HG03095 (cell line): ENCODE results near the gene RHBDD3.

ENCODE experiments used
- ATAC-seq: cut with Tn5 transposase; IDR thresholded peaks from one replicate; pipeline ENCODE4 v1.9.1; 2021; ENCODE audit warnings: moderate library complexity; ENCODE audit not compliant: unreplicated experiment

RHBDD3 gene

DNA sequence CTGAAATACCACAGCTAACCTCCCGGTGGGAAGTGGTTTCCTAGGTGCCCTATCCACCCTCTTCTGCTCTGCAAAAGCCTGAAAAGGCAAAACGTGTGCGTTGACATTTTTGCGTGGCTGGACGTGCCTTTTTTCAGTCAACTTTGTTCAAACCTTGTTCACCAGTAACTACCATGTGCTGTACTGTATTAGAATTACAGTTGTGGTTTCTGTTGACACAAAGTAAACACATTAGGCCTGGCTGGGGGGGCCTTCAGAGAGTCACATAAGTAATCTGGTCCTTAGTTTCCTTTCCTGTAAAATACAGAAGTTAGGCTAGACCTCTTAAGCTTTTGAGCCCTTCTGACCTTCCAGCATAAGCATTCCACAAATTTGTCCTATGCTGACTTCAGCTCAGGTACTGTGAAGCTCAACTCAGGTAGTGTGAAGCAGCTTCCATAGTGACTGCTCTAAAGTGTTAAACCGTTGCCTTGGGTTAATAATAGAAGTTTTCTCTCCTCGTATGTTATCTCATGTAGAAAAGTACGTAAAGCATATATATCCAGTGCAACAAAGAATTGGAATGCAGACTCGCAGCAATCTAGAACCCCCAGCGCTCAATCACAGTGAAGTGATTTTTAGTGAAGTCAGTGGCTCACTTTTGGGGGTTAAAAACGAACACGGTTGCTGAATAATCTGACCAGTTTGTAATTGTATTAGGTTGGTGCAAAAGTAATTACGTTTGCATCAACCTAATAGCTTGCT lies 2.1 kb upstream of the RHBDD3 start:
- ATAC-seq = no peak

- ATAC-seq = no peak
Measured at GRCh38 chr22:29269230-29269604, 1.4 kb upstream of the RHBDD3 start.

DNA sequence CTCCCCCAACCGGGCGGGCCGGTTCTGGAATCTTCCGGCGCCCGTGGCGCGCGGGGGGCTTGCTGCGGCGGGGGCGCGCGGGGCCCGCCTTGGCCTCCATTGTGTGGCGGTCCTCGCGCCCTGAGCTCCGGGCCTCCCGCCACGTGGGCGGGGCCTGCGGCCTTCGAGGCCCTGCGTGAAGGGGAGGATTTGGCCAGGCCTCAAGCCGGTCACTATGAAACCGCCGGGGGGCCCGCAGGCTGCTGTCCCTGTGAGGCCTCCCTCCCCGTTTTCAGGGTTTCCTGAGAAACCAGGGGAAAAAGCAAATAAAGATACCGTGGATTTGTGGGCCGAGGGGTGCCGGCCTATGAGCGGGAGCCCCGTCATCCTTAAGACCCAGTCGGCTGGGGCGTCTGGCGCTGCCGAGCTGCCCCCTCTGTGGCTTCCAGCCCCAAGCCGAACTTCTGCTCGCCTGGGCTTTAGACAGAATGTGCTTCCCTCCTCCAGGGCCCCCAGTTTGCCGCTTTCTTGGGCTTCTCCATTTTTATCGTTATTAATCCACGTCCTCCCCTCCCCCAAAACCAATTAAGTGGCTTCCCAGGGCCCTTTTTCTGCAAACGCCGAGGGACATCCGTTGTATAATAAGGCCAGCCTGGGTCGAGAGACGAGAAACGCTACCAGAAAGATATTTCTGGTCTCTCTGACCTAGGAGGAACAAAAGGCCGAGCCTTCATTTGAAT lies 889 bp upstream of the RHBDD3 start:
- no peak for ATAC-seq

DNA sequence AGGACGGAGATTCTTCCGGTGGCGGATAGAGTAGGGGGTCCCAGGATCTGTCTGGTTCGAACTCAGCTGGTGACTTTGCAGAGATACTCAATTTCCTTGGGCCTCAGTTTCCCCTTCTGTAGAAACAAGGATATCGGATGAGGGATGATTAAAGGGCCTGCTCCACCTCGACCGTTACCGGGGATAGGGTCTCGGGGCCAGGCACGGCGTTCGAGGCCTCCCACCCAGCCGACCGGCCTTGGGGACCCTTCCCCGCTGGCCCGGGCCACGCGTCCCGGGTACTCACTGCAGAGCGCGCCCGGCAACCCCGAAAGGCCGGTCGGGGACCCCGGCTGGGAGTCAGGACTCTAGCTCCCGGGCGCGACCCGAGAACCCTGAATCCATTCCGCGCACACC lies 321 bp downstream of the RHBDD3 start:
- ATAC-seq = no peak

DNA sequence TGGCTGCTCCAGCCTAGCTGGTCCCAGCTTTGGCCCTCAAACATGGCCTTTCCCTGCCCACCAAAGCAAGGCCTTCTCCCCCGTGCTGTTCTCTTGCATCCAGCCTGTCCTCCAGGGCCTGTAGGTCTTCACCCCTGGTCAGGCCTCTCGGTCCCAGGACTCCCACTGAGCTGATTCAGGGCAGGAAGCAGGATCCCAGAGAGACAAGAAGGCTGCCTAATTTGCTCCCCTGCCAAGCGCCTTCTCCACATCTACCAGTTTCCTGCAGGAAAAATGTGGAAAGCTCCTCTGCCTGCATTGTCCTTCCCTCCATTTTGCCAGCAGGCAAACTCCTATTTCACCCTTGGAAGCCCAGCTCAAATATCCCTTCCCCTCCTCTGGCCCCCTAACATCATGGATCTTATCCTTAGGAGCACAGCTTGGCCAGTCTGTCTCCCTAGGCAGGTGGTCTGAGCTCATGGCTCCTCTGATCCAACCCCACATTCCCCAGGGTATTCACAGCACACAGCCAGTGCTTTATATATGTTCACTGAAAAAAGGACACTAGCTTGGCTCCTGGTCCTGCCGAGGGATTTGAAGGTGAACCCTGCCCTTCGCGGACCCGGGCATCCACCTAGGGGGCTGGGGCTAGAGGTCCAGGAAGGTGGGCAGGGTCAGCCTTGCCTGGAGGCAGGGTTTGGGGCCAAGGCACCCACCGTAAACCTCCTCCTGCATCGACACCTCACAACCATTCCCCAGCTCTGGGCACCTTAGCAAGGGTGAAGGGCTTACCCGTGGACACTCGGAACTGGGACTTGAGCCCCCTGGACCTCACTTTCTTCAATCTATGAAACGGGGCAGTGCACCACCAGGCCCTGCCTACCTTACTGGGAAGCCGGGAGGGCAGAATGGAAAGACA lies 968 bp downstream of the RHBDD3 start:
- ATAC-seq = no peak

DNA sequence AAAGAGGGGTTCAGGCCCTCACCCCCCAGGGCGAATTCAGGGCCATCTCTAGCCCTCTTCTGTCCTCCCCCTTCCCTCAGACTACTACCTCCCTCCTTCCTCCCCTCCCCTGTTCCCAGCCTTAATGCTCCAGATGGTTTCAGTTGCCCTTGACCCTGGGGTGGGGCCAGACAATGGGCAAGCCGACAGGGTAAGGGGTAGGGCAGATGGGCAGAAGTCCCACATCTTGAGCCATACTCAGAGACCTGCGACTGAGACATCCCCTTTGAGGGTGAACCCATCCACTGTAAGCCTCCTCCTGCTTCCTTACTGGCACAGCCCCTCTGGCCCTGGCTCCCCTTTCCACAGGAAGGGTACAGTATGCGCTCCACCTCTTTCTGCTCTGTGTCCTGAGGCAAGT lies 1.9 kb downstream of the RHBDD3 start:
- no peak for ATAC-seq

GRCh38 chr22:29265305-29265704 lies 2.5 kb downstream of the RHBDD3 start:
- ATAC-seq = no peak

DNA sequence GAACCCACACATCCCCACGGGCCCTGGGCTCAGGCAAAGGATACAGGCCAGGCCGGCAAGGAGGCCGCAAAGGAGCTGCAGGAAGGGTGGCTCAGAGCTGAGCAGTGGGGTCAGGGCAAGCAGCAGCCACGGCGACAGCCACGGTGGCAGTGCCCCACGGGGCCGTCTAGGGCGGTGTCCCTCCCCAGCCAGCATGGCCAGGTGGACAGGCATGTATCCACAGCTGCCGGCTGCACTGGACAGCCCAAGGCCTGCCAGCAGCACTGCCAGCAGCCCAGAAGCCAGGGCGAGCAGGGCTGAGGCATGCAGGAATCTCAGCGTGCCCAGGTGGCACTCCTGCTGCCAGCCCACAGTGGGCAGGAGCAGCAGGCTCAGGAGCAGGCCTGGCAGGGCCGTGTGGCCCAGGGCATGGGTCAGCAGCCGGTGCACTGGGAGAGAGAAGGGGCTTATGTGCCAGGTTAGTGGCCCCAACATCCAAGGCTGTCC lies 3.9 kb downstream of the RHBDD3 start:
- no peak for ATAC-seq

DNA sequence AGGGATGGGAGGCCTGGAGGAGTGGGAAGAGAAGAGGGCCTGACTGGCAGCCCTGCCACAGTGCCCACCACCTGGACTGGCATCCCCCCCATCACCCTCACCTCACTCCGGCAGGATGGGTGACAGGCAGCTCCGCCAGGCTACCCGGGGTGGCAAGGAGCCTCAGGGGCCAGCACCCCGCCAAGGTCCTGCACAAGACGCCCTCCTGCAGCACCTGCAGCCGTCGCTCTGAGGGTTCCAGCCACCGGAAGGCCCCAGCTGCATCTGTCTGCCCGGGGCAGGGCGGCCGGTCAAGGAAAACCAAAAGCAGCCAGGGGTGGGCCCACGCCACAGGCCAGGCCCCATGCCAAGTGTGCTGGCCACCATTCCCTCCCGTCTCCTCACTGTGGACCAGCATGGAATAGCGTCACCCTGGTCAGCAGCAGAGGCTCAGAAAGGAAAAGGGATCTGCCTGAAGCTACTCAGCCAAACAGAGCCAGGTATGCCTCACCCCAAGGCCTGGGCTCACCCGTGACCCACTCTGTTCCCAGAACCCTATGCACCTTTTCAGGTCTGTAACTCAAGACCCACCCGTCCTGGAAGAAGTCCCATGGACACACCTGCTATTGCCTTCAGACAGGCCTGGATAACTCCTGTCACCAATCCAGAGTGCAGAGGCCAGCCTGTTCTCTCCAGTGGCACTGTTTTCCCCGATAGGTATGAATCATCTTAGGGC lies 7.0 kb downstream of the RHBDD3 start:
- ATAC-seq = no peak

DNA sequence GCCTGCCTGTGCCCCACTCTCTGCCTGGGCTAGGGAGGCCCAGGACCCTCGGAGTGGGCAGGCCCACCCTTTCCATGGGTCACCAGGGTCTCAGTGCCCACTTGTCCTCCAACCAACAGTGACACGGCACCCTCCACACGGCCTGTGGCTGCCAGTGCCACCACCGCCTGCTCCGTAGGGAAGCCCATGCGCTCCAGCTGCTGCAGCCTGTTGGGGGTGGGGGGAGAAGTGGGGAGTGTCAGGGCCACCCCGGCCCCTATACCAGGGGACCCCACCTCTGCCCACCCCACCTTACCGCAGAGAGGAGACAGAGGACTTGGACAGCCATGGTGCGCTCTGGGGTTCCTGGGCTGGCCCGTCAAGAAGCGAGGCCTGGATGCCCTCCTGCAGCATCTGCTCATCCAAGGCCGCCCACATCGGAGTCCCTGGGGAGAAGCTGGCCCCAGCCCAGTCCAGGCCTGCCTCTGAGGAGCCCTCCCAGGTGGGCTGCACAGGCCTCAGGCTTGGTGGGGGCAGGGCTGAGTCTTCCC lies 7.7 kb downstream of the RHBDD3 start:
- no peak for ATAC-seq

DNA sequence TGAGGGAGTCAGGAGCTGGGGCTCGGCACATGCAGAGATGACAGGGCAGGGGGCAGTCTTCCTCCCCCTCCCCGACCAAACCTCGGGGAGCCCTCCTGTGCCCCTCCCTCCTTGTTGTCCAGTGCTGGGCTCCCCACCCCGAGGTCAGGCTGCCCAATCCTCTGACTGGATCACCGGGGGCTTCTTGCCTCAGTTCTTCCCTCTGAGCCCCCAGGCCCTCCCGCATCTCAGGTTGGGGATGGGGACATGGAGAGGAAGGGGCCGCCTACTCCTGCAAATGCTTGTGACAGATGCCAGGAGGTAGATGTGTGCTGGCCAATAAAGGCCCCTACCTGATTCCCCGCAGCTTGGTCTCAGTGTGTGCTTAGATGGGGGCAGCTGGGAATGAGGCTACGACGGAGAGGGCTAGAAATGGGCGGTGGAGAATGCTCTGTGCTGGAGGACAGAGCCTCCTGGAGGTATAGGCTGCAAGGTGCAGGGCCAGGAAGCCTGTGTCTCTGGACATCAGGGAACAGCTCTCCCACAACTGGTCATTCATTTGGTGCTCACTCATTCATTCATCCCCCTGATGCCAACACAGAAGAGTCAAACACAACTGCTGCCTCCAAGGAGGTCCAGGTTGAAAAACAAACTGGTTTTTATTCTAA lies 8.4 kb downstream of the RHBDD3 start:
- ATAC-seq = no peak

DNA sequence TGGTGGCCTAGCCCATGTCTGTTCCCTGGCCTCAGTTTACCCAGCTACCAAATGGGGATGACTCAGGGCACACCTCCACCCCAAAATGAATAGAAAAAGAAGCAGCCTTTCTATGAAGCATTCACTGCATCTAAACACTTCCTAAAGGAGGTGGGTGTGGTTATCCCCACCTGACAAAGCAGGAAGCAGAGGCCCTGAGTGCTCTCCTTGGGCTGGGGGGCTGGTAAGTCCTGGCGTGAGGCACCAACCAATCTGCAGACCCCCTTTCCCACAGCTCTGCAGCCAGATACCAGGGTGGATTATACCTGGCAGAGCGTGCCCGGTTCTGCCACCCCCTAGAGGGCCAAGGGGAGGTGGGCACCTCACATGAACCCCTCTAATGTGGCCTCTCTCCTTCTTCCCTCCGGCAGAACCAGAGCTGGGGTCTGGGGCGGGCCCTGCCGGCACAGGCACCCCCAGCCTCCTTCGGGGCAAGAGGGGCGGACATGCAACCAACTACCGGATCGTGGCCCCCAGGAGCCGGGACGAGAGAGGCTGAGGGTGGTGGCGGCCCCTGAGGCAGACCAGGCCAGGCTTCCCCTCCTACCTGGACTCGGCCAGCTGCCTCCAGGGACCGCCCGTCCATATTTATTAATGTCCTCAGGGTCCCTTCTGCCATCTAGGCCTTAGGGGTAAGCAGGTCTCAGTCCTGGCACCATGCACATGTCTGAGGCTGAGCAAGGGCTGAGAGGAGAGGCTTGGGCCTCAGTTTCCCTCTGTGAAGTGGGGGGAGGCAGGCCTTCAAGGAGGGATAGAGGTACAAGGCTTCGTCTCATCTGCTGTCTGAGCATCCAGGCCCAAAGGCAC lies 9.2 kb downstream of the RHBDD3 start:
- ATAC-seq = no peak

GRCh38 chr22:29257751-29258181 lies 10.0 kb downstream of the RHBDD3 start:
- ATAC-seq = no peak

- ATAC-seq = no peak
Measured at GRCh38 chr22:29256606-29257325, 11.0 kb downstream of the RHBDD3 start.

DNA sequence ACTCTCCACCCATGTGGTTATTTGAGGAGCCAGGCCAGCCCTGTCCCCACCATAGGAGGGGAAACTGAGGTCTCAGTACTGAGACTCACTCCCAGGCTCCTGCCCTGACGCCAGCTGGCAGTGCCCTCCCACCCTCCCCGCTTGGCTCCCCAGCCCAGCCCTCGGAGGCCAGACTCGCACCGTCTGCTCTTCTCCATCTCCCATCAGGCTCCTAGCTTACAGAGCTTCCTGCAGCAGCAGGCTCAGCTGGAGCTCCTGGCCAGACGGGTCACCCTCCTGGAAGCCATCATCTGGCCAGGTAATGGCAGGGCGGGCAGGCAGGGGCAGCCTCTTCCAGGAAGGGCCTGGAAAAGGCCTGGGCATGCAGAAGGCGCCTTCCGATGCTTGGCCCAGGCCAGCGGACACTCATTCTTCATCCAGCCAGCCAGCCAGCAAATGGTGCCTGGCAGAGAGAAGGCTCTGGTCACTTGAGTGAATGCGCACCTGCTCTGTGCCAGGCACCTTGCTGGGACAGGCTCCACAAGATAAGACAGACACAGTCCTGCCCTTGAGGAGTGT lies 12.6 kb downstream of the RHBDD3 start:
- no peak for ATAC-seq

DNA sequence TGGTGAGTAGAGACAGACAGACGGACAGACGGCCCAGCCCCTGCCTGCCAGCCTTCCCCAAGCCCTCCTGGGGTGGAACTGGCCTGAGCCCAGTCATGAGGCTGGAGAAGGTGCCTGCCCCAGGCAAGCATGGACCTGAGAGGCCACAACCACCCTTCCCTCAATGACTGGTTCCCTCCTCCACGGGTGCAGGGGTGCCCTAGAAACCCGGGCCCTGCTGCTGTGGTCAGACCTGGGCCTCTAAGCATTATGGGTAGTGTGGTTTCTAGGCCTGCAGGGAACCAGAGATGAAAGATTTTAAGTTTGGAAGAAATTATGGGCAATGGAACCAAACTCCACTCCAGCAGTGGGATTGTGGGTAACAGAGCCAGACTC lies 13.5 kb downstream of the RHBDD3 start:
- no peak for ATAC-seq

DNA sequence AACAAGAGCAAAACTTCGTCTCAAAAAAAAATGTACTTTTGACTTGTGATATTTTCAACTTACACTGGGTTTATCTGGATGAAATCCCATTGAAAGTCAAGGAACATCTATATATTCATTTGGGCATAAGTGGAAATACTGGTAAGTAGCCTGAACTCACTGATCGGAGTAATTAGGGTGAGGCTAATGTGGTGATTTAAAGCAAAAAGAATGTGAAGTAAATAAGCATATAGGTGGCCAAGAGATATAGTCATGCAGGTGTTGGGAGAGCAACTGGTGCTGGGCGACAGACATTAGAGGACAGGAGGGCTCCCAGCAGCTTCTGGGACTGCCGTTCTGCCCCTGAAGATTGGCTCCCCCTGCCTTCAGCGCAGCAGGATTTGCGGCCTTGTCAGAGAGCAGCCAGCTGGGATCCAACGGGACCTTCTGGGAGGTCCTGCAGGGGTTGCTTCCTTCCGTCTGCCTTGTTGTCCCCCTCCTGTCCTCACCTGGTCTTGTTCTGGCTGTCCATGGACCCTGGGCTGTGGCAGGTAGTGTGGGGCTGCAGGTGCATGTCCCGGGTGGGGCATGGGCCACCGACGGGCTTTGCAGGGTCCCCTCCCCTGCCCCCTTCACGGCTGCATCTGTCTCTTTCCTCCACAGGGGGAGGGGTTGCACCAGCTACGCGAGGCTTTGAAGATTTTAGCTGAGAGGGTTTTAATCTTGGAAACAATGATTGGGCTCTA lies 14.1 kb downstream of the RHBDD3 start:
- ATAC-seq = no peak
